ENCODE data around the gene THRAP3.

DNA sequence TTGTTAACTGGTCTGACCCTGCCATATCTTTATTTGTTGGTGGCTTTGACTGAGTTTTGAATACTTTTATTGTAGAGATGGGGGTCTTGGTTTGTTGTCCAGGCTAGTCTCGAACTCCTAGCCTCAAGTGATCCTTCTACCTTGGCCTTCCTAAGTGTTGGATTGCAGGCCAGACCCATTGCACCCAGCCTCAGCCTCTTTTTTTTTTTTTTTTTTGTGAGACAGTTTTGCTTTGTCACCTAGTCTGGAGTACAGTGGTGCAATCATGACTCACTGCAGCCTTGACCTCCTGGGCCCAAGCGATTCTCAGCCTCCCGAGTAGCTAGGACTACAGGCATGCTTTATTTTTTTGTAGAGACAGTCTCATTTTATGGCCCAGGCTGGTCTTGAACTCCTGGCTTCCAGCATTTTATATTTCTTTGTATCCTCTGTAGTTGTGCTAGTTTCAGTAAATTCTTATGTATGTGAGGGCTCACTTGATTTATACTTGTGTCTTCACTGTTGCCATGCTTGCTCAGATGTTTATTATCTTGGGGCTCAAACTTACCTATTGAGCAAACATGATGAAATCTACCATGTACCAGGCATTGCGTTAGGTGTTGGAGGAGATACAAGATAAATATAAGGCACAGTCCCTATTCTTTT is 24.1 kb downstream of the THRAP3 start:
- TF ChIP-seq, protein P1, sequence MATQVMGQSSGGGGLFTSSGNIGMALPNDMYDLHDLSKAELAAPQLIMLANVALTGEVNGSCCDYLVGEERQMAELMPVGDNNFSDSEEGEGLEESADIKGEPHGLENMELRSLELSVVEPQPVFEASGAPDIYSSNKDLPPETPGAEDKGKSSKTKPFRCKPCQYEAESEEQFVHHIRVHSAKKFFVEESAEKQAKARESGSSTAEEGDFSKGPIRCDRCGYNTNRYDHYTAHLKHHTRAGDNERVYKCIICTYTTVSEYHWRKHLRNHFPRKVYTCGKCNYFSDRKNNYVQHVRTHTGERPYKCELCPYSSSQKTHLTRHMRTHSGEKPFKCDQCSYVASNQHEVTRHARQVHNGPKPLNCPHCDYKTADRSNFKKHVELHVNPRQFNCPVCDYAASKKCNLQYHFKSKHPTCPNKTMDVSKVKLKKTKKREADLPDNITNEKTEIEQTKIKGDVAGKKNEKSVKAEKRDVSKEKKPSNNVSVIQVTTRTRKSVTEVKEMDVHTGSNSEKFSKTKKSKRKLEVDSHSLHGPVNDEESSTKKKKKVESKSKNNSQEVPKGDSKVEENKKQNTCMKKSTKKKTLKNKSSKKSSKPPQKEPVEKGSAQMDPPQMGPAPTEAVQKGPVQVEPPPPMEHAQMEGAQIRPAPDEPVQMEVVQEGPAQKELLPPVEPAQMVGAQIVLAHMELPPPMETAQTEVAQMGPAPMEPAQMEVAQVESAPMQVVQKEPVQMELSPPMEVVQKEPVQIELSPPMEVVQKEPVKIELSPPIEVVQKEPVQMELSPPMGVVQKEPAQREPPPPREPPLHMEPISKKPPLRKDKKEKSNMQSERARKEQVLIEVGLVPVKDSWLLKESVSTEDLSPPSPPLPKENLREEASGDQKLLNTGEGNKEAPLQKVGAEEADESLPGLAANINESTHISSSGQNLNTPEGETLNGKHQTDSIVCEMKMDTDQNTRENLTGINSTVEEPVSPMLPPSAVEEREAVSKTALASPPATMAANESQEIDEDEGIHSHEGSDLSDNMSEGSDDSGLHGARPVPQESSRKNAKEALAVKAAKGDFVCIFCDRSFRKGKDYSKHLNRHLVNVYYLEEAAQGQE (IDR thresholded peaks at IDR 0.05; ENCODE audit: insufficient read depth in 1 of 2, low read depth in 2 of 2, low read length in 2 of 2): no peak
- TF ChIP-seq POLR2AphosphoS5 (IDR thresholded peaks at IDR 0.05; ENCODE audit: low read depth, low read length) (no peak), TAF1 (IDR thresholded peaks at IDR 0.05; ENCODE audit: borderline replicate concordance, insufficient read depth, low read length) (no peak)
